ENCODE data around the gene RAD51B. TPM values are rescaled to one million over a fixed set of nuclear protein-coding genes. Genes with fewer than 3 reads are reported as not detected.

Gene RAD51B
- total RNA-seq, 4 donors from 2014 or later: 12.6 to 26.4 (median 16.7) TPM

GRCh38 chr14:68610251-68610793 lies 790.7 kb downstream of the RAD51B start:
- TF ChIP-seq POLR2A (IDR thresholded peaks at IDR 0.05) (no peak), EP300 (IDR thresholded peaks at IDR 0.05) (no peak), CTCF (IDR thresholded peaks at IDR 0.05) (no peak)
- 95% methylated on average over 8 of the region's 8 CpGs for WGBS, 2 donors
- Histone ChIP-seq H3K4me1 (peaks cover 0 to 46% (median 18%) of the 10 kb centered on the region in 4 donors), H3K36me3 (no peaks in the 10 kb centered on the region), H3K27ac (no peak overlapping the region), H3K9me3 (peaks cover 0 to 16% (median 6%) of the 10 kb centered on the region in 4 donors), H3K27me3 (no peaks in the 10 kb centered on the region), H3K4me3 (no peak overlapping the region)
- no peak for DNase-seq (ENCODE audit: low spot score in 2 of 2)

- Histone ChIP-seq H3K27me3 (no peaks in the 10 kb centered on the region), H3K4me1 (peaks cover 0 to 41% (median 16%) of the 10 kb centered on the region in 4 donors), H3K4me3 (no peak overlapping the region), H3K27ac (peak overlapping the region in 2 of 4 donors; percentile 10 to 61), H3K36me3 (no peaks in the 10 kb centered on the region), H3K9me3 (peaks cover 0 to 29% (median 16%) of the 10 kb centered on the region in 4 donors)
- WGBS, 2 donors: 53 to 81% methylated on average over 4 of the region's 4 CpGs
- TF ChIP-seq CTCF (IDR thresholded peaks at IDR 0.05) (no peak), EP300 (IDR thresholded peaks at IDR 0.05) (no peak), POLR2A (IDR thresholded peaks at IDR 0.05) (no peak)
- no peak for DNase-seq (ENCODE audit: low spot score in 2 of 2)
Measured at GRCh38 chr14:68611599-68611998, 792.0 kb downstream of the RAD51B start.

GRCh38 chr14:68612049-68612448 lies 792.5 kb downstream of the RAD51B start:
- Histone ChIP-seq H3K27me3 (no peaks in the 10 kb centered on the region), H3K9me3 (peaks cover 0 to 33% (median 18%) of the 10 kb centered on the region in 4 donors), H3K4me1 (peaks cover 0 to 37% (median 12%) of the 10 kb centered on the region in 4 donors), H3K4me3 (no peak overlapping the region), H3K36me3 (no peaks in the 10 kb centered on the region), H3K27ac (peak overlapping the region in 3 of 4 donors; percentile 10 to 61 (median 21))
- DNase-seq (ENCODE audit: low spot score in 2 of 2): no peak
- 39% methylated on average over 5 of the region's 5 CpGs for WGBS, 2 donors
- peak in 1 of 2 donors; percentile 17 for TF ChIP-seq EP300 (IDR thresholded peaks at IDR 0.05)
- no peak for TF ChIP-seq CTCF (IDR thresholded peaks at IDR 0.05)

- TF ChIP-seq POLR2A (IDR thresholded peaks at IDR 0.05): no peak
- TF ChIP-seq CTCF (IDR thresholded peaks at IDR 0.05): no peak
- no peak for TF ChIP-seq EP300 (IDR thresholded peaks at IDR 0.05)
- 85 to 96% methylated on average over 1 of the region's 1 CpG for WGBS, 2 donors
- no peak for DNase-seq (ENCODE audit: low spot score in 2 of 2)
- H3K4me3 ChIP-seq: no peak overlapping the region
- no peak overlapping the region for H3K27ac ChIP-seq
- H3K36me3 ChIP-seq: no peaks in the 10 kb centered on the region
- H3K27me3 ChIP-seq: no peaks in the 10 kb centered on the region
- peaks cover 0 to 18% (median 5%) of the 10 kb centered on the region in 4 donors for H3K4me1 ChIP-seq
- H3K9me3 ChIP-seq: peaks cover 0 to 52% (median 21%) of the 10 kb centered on the region in 4 donors
Measured at GRCh38 chr14:68616221-68616902, 796.8 kb downstream of the RAD51B start.

All from tibial nerve (tissue), 4 donors.